ENCODE data around the gene ERC1.
"Not testable (repeated sequence)": the region's sequence is repeated elsewhere in the genome, so short reads cannot be mapped to it uniquely, and the experiment has no call there.

ERC1 gene

DNA sequence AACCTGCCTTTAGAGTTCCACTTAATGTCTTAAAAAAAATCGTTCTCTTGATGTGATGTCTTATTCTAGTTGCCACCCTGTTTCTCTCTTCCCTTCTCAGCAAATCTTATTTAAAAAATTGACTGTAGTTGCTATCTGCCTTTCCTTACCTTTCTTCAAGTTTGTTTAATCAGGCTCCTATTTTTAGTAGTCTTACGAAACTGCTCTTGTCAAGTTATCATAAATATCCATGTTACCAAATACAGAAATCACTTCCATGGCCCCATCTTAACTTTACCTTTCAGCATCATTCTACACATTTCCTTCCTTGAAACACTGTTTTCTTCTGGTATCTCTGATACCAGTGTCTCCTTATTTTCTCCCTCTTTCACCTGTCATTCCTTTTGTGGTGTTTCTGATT is 227.3 kb downstream of the ERC1 start:
- DNase-seq (ENCODE audit: low read depth, low spot score) = no peak

DNA sequence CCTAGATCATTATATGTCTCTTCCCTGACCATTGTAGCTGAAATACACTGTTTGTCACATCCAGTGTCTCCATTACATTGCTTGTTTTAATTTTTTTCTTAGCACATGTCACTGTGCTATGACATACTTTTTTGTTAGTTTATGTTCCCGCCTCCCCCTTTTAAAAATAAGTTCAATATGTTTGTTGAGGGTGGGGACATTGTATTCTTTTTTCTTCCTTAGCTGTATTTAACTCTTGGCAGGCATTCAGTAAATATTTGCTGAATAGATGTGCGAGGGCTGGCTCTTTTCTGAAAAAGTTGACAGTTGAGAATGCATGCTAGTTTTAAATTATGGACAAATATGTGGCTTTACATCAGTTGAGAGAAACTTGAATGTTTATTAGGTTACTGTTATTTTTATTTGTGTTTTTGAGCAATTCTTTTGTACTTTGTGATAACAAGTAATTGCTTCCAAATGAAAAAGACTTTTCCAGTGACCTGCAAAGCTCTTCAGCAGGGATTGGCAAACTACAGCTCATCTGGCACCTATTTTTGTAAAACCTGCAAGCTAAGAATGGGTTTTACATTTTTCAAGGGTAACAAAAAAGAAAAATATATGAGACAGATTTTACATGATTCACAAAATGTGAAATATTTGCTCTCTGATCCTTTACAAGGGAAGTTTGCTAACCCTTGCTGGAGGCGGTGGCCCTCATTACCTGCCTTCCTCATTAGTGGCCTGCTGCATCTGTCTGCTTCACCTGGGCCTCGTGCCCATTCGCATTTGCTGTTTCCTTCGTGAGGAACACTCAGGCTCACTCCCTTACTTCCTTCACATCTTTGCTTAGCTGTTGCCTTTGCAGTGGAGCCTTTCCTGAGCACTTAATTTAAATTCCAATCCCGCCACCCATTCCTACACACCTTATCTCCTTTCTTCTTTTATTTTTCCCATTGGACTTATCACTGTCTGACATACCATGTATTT is 229.4 kb downstream of the ERC1 start:
- no peak for DNase-seq (ENCODE audit: low read depth, low spot score)

DNA sequence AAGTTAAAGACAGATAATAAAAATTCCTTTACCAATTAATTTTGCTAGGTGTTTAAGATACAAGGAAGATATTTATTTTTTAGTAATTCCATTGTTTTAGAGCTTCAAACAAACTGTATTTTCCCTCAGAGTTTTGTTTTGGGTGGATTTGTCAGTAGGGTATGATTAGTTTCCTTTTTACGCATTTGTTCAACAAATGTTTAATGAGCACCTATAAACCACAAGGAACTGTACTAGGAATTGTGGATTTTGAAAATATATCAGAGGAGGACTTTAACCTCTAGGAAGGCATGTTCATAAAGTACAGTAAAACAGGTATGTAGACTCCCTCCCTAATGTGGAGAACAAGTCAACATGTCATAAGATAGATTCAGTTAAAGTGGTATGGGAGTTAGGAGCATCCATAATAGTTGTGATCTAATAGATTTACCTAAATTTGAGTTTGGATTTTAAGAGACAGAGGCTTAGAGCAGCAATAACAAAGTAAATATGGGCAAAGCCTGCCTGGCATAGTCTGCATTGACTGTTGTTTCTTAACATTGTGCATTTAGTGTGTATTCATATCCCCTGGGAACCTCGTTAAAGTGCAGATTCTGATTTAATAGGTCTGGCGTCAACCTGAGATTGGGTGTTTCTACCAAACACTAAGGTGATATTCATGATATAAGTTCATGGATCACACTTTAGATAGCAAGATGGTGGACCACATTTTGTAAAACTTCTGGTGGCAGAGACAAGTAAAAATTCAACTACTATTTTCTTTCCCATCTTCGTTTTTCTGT is 232.0 kb downstream of the ERC1 start:
- no peak for DNase-seq (ENCODE audit: low read depth, low spot score)

DNA sequence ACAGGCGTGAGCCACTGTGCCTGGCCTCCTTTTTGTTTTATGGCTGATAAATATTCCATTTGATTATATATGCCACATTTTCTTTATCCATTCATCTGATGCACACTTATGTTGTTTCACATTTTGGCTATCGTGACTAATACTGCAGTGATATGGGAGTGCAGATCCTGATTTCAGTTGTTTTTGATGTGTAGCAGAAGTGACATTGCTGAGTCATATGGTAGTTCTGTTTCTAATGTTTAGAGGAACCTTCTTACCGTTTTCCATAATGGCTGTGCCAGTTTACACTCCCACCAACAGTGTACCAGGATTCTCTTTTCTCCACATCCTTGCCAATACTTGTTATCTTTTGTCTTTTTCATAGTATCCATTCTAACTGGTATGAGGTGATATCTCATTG is 235.9 kb downstream of the ERC1 start:
- no peak for DNase-seq (ENCODE audit: low read depth, low spot score)

DNA sequence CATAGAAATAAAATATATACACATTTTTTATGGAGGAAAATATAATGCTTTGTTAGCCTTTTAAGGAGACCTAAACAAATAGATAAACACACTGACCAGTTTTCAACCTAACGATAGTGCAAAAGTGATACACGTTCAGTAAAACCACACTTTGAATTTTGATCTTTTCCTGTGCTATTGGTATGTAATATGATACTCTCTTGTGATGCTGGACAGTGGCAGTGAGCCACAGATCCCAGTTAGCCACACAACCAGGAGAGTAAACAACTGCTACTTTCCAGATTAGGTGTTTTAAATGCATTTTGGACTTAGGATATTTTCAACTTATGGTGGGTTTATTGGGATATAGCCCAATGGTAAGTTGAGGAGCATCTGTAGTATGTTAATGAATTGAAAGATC is 243.1 kb downstream of the ERC1 start:
- no peak for DNase-seq (ENCODE audit: low read depth, low spot score)

DNA sequence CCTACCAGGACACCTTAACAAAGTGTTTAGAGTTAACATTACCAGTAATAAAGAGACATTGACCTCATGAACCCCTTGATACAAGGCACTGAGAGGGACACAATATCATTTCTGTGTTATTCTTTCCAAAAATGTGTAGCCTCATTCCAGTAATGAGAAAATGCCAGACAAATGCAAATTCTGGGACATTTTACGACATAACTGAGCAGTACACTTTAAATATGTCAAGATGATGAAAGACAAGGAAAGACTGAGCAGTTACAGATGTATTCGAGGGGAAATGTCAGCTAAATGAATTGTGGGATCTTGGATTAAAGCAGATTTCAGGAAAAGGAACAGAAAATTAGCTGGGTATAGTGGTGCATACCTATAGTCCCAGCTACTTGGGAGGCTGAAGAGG is 255.6 kb downstream of the ERC1 start:
- DNase-seq (ENCODE audit: low read depth, low spot score) = no peak

DNA sequence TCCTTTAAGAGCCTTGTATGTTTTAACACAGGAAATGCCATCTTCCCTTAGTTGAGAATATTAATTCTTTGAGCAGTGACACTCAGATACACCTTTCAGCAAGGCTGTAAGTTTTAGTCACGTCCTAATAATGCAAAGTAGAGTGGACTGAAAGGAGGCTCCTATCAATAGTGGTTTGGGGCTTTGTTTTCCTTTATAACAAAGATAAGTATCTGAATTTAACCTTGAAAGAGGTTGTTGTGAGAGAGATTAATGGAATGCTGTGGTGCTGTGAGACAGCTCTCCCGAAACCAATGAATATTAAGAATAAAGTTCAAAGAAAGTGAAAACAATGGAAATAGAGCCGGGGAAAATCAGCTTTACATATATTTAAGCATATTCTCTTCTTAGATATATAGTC is 259.6 kb downstream of the ERC1 start:
- no peak for DNase-seq (ENCODE audit: low read depth, low spot score)

DNA sequence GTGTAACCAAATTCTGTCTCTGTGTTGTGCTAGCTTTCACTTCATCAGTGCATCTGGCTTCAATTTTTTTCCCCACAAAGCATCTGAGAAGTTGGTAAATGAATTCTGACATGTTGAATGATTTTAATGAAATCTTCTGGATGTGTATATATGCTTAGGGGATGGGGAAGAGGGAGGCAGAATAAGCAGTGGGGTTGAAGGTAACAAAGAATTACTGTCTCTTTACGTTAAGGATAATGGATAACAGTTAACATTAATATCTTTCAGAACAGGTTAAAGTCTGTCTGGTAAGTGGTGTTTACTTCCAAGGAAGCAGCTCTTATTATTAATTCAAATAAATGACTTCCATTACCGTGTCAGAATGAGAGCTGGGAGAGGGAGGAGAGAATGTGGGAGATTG is 261.7 kb downstream of the ERC1 start:
- DNase-seq (ENCODE audit: low read depth, low spot score) = no peak

DNA sequence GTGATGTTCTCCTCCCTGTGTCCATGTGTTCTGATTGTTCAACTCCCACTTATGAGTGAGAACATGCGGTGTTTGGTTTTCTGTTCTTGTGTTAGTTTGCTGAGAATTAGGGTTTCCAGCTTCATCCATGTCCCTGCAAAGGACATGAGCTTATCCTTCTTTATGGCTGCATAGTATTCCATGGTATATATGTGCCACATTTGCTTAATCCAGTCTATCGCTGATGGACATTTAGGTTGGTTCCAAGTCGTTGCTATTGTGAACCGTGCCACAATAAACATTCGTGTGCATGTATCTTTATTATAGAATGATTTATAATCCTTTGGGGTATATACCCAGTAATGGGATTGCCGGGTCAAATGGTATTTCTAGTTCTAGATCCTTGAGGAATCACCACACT is 264.1 kb downstream of the ERC1 start:
- not testable (repeated sequence) for DNase-seq (ENCODE audit: low read depth, low spot score)

DNA sequence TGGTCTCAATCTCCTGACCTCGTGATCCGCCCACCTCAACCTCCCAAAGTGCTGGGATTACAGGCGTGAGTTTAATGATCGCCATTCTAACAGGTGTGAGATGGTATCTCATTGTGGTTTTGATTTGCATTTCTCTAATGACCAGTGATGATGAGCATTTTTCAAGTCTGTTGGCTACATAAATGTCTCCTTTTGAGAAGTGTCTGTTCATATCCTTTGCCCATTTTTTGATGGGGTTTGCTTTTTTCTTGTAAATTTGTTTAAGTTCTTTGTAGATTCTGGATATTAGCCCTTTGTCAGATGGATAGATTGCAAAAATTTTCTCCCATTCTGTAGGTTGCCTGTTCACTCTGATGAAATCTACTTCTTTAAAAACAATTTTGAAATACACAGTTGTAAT is 264.8 kb downstream of the ERC1 start:
- not testable (repeated sequence) for DNase-seq (ENCODE audit: low read depth, low spot score)

DNA sequence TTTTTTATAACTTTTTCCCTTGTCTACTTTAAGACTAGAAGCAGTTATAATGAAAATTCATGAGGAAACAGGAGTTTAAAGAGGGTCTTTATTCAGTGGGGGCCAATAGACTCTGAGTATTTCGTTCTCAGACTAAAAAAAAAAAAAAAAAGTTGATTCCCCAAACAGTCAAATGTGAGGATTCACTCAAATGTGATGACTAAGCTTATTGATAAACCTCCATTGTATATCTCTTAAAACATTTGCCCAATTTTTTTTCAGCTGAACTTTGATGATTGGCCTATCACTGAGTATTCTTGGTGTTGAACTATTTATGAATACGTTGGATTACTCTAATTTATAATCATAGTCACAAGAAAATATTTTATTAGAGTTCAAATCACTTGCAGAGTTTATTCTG is 265.3 kb downstream of the ERC1 start:
- DNase-seq (ENCODE audit: low read depth, low spot score) = no peak

DNA sequence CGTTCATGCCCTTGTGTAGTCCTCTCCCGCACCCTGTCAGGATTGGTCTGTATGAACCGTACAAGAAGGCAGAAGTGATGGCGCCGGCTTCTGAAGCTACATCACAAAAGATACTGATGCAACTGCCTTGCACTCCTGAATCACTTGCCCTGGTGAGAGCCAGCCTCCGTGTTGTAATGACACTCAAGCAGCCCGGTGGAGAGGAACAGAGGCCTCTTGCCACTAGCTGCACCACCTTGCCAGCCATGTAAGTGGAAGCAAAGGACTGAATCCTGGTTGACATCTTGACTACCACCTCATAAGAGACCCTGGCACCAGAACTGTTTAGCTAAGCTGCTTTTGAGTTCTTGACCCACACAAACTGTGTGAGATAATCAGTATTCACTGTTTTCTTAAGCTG is 266.0 kb downstream of the ERC1 start:
- DNase-seq (ENCODE audit: low read depth, low spot score) = no peak

DNA sequence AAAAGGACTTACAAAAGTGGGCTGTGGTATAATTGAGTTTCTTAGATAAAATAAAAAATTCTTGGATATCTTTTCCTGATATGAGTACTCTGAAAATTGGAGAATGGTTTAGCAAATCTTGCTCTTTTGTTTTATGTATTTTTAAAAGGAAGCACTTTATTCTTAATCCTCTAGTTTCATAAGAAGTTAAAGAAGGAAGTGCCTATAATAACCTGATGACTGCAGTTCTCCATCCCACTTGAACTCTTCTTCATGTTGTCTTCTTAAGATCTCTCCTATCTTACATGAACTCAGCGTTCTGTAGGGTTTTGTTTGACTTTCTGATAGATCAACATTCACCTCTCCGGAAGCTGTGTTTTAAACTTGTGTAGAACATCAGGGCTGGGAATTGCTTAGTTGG is 271.0 kb downstream of the ERC1 start:
- DNase-seq (ENCODE audit: low read depth, low spot score) = no peak

DNA sequence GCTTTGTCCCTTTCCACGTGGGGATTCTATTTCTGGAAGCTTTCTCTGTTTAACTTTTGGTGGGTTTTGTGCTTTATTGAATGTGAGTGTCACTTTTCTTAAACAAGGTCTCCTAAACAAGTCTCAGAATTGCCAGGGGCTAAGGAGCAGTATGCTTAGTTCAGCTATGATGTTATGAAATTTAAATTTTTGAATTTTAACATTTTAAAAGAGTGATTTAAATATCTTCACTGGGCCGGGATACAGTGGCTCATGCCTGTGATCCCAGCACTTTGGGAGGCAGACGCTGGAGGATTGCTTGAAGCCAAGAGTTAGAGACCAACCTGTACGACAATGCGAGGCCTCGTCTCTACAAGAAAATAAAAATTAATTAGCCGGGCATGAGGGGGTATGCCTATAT is 276.2 kb downstream of the ERC1 start:
- no peak for DNase-seq (ENCODE audit: low read depth, low spot score)

DNA sequence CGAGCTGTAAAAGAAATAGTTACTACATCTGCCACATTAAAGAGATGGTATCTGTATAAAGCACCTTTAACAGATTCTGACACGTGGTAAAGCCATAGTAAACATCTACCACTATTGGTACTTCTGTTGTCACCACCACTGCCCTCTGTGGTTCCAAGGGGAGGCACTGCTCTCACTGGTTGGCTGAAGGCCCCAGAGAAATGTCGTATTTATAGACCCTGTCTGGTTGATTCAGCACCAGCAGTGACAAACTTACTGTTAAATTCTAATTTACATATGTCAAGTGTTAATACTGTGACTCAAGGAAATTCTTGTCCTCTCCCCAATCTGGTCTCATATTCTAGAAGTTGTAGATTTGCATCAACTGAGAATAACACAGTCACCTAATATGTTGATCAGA is 281.1 kb downstream of the ERC1 start:
- DNase-seq (ENCODE audit: low read depth, low spot score) = no peak

DNA sequence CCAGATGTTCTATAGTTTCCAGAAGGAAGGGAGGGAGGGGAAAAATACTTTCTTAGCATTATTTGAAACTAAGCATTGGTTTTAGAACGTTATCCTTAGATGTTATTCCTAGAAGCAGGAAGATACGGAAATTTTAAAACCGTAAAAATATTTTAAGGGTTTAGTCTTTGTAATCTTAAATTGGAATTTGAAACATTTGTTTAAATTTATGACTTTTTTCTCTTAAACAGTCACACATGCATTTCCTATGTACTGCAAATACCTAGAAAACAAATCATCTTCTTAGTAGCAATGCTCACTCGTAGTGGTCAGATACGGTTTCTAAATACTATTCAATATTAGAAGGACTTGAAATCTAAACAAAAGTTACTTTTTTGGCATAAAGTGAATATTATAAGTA is 282.0 kb downstream of the ERC1 start:
- DNase-seq (ENCODE audit: low read depth, low spot score) = no peak

DNA sequence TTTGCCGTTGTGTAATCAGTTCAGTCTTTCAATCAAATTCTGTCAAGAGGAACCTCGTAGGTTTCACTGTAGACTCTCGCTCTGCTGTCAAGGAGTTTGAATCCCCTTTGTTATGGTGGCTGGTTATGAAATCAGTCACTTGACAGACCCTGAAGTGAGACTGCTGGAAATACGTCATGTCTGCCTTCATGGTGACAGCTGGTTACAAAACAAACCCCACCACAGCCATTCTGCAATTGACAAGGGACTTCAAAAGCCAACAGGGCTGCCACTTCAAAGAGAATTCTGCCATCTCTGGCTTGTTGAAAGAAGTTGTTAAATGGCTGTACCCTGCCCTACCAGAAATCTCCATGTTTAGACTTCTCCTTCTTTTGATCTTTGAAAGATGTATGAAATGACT is 286.9 kb downstream of the ERC1 start:
- DNase-seq (ENCODE audit: low read depth, low spot score) = no peak

DNA sequence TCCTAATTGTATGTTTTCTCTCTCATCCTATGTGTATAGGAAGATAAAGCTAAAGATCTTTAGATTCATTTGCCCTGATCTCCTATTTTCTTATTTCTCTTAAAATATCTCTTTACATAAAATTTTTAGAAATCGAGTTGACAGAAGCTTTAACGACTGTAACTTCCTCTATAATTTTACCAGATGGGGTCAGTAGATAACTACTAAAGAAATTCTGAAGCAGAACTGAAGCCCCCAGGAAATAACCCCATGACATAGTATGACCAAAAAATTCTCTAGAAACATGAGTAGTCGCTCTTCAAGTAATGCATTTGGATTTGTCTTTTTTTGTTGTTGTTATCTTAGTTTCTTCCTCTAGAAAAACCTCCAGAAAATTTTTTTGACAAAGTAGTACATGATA is 288.0 kb downstream of the ERC1 start:
- DNase-seq (ENCODE audit: low read depth, low spot score) = no peak

DNA sequence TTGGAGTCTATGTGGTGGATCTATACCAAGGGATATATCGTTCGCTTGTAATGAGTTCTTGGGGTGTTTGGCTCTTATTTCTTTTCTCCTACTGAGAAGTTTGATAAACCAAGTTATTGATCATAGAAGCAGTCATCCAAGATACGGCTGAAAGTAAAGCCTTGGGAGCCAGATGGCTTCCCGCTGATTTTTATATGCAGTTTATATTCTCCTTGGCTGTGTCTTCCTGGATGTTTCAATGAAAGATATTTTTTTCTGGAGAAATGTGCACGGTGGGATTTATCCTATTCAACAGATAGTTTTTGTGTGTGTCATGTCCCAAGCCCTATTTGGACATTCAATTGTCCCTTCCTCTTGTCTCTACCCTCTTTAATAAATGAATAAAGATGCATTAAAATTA is 289.0 kb downstream of the ERC1 start:
- DNase-seq (ENCODE audit: low read depth, low spot score) = no peak

DNA sequence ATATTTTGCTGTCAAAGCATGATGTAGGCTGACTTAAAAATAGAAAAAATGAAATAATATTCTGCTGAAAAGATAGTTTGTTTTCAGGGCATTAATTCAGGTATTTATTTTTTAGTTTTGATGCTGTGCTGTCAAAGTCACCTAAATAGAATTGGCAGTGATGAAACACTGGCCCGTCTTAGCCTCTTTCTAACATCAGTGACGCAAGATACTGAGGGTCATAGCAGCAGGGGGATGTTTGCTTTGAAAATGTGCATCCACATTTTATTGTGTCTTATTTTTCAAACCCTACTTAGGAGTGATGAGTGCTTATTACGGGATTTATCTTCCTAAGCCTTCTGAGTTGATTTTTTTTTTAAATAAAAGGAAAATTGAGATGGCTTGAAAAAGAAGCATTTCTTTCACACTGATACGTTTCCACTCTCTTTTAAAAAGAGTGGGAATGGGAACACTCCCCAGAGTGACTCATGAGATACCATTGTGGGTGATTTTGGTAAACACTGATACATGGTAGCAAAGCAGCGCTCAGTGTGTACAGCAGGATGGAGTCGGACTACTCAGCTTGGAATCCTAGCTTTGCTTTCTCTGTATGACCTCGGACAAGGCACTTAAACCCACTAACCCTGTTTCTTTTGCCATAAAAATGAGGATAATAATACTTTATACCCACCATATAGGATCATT is 290.8 kb downstream of the ERC1 start:
- no peak for DNase-seq (ENCODE audit: low read depth, low spot score)

DNA sequence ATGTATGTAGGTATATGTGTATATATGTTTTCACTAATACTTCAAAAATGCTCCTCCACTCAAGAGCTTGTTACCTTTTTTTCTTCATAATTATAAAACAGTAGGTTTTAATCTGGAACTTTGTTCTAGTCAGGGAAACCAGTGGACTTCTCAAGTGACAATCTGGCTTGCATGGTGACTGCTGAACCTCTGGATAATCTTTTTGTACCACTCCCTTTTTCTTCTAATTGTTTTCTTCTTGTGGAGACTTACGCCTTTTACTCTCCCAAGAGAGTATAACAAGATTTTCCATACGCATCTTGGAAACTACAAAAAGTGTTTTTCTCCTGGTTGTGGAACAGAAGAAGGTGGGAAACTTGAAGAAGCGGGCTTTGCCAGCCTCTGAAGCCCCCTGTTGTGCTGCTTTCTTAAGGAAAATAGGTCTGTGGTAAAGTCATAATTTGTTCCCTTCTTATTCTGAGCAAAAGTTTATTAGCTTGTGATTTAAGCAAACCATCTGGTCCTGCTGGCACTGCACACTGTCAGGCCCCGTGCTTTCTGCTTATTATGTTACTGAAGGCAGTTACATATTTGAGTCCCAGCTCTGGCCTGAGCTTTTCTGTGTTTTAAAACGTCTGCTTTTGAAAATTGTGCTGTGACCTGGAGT is 291.8 kb downstream of the ERC1 start:
- no peak for DNase-seq (ENCODE audit: low read depth, low spot score)

DNA sequence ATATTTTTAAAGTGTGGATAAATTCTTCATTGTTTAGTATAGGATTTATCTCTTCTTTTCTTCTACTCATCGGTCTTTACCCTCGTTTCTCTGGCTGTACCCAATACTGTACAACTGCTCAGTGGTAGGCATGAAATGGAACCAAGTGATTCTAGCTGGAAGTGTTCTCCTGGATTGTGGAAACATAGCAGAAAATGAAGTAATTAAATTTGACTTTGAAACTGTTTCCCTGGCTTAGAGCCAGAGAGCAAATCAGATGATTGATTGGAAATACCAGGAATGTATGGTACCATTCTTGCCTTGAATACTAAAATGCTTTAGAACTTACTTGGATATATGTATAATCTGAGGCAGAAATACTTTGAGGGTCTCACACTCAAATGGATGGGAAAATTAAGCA is 292.3 kb downstream of the ERC1 start:
- DNase-seq (ENCODE audit: low read depth, low spot score) = no peak

Measured in activated CD4-positive, CD25-positive, alpha-beta regulatory T cell treated with anti-CD3 and anti-CD28 coated beads, Interleukin-2, amount 50 U/mL, for 16 hours (primary cell).